Stimulated activated effector memory CD8-positive, alpha-beta T cell treated with anti-CD3 and anti-CD28 coated beads, Interleukin-12 subunit alpha, Interleukin-12 subunit beta, amount 100 ng/mL, for 72 hours (primary cell): Measurements from ENCODE around the gene DOP1A.
A peak's percentile ranks its signal among the peaks of the same experiment; 100 is the strongest.

Source experiments
- ATAC-seq: fragments of 150-1000 bp; cut with Tn5 transposase; 2 replicates; pipeline ENCODE4 v1.10.0; 2021
- DNase-seq, 2 donors: peaks; one replicate each; pipeline ENCODE4 v3.0.0; 2021 to 2022; ENCODE audit warnings: low spot score in 2 of 2
- H3K27ac Mint-ChIP-seq: one replicate; pipeline ENCODE4 v1.8.0; 2022; ENCODE audit warnings: mild to moderate bottlenecking, mixed read lengths
- H3K36me3 Mint-ChIP-seq: one replicate; pipeline ENCODE4 v1.8.0; 2022; ENCODE audit warnings: mild to moderate bottlenecking, mixed read lengths
- H3K4me1 Mint-ChIP-seq: one replicate; pipeline ENCODE4 v1.8.0; 2022; ENCODE audit warnings: mixed read lengths
- H3K4me3 Mint-ChIP-seq: one replicate; pipeline ENCODE4 v1.8.0; 2022; ENCODE audit warnings: mild to moderate bottlenecking, mixed read lengths
- H3K9me3 Mint-ChIP-seq: one replicate; pipeline ENCODE4 v1.8.0; 2022; ENCODE audit warnings: mixed read lengths

Gene DOP1A

DNA sequence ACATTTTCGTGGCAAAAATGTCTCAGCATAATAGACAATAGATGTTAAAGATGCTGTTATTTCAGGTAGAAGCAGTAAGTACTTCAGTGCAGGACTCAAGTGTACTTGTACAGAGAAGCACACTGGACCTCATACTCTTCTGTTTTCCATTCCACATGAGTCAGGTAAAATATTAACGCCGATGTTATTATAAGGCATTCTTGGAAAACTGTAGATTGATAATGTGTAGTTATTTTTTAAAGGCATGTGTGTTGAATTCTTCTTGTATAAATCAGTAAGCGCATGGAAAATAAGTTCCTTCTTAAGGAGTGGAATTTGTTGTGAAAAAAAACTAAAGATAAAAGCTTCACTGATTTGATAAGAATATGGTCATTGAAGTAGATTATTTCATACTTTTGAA lies 45.8 kb downstream of the DOP1A start:
- no peak for DNase-seq
- no peak overlapping the region for H3K4me3 Mint-ChIP-seq
- peaks cover 17% of the 10 kb centered on the region for H3K36me3 Mint-ChIP-seq
- H3K4me1 Mint-ChIP-seq, result no peaks in the 10 kb centered on the region
- no peaks in the 10 kb centered on the region for H3K9me3 Mint-ChIP-seq
- H3K27ac Mint-ChIP-seq, result no peak overlapping the region
- ATAC-seq, result no peak

DNA sequence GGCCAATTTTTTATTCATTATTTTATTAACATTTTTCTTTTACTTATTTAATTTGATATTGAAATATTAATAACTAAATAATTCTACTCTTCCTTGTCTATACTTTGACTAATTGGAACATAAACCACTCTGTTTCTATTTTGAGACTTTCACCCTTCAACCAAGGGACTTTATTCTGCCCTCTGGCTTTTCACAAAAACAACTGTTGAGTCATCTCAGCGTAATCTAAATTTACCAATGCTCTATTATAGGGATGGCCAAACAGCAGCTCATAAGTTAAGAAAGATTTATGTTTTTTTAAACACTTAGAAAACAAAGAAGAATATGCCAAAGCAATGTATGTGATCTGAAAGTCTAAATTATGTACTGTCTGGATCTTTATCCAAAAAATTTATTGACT lies 46.7 kb downstream of the DOP1A start:
- peaks cover 17% of the 10 kb centered on the region for H3K36me3 Mint-ChIP-seq
- H3K4me3 Mint-ChIP-seq, result no peak overlapping the region
- DNase-seq (no peak), ATAC-seq (no peak)
- H3K9me3 Mint-ChIP-seq, result no peaks in the 10 kb centered on the region
- H3K4me1 Mint-ChIP-seq, result no peaks in the 10 kb centered on the region
- H3K27ac Mint-ChIP-seq, result no peak overlapping the region

DNA sequence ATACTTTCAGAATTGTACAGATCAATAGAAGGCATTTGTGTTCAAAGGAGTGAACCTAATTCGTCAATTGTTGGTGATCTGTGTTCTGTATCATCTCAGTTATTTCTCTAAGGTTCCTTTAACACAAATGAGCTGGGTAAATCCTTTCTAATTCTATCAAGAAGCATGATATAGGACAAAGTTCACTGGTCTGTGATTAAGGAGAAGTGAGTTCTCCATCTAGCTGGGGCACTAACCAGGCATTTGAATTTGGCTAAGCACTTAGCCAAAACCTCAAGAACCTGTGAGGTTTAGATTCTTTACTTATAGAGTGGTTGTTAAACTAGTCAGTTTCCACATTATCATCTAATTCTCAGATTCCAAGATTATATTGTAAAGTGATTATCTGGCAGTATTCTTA lies 50.3 kb downstream of the DOP1A start:
- no peak for ATAC-seq
- Mint-ChIP-seq H3K4me3 (no peak overlapping the region), H3K9me3 (no peaks in the 10 kb centered on the region), H3K36me3 (peaks cover 19% of the 10 kb centered on the region), H3K4me1 (no peaks in the 10 kb centered on the region), H3K27ac (no peak overlapping the region)
- no peak for DNase-seq

DNA sequence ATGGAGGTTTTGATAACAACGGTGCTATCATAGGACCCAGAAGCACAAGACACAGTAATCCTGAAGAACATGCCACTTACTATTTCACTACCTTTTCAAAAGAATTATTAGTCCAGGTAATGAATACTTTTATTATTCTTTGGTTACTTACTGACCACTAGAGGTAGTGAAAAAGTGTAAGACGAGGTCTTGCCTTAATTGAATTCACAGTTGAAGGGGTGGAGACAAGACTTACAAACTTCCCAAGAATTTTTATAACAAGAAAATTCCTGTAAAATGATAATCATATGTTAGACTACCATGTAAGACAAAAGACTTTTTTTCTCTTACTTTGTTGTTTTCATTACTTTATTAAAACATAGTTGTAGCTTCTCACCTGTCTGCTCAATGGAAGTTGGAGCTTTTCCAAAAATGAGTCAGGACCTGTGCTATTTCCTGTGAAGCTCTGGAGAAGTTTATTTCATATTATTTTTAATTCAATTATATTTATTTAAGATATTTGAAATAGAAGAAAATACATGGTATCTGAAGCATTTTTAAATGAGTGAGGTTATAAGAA lies 52.4 kb downstream of the DOP1A start:
- H3K36me3 Mint-ChIP-seq, result peaks cover 28% of the 10 kb centered on the region
- no peak for ATAC-seq

DNA sequence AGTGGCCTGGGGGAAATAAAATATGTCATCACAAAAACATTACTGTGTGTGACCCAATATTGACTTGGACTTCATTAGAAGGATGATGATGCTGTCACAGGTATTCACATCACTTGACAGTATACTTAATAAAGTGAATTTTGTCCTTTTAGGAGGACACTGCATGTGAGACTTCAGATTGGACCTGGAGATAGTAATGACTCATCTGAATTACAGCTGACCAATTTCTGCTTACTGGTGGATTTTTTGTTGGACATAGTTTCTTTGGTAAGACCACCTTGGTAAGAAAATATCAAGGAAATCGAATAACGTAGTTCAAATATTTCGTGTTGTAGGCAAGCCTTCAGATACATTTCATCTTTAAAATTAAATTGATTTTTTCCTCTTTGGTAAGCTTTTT lies 57.1 kb downstream of the DOP1A start:
- Mint-ChIP-seq H3K4me1 (no peaks in the 10 kb centered on the region), H3K4me3 (no peak overlapping the region), H3K27ac (no peak overlapping the region), H3K36me3 (peaks cover 63% of the 10 kb centered on the region), H3K9me3 (no peaks in the 10 kb centered on the region)
- no peak for DNase-seq
- ATAC-seq, result no peak

More for the DNA sequence above, 52.4 kb downstream of the DOP1A start:
- Mint-ChIP-seq H3K4me3 (no peak overlapping the region), H3K9me3 (no peaks in the 10 kb centered on the region), H3K4me1 (no peaks in the 10 kb centered on the region), H3K27ac (no peak overlapping the region)
- no peak for DNase-seq

DNA sequence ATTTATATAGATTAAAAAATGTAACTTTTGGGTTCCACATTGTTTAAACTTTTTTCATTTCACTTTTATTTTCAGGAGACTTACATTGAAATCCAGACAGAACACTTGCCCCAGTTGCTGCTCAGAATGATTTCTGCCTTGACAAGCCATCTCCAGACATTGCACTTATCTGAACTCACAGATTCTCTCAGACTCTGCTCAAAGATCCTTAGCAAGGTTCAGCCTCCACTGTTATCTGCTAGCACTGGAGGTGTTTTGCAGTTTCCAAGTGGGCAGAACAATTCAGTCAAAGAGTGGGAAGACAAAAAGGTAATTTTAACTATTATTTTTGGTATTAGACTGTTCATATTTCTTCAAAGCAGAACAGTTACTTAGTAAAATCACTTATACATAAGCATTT lies 58.0 kb downstream of the DOP1A start:
- DNase-seq (no peak), ATAC-seq (no peak)
- no peak overlapping the region for H3K27ac Mint-ChIP-seq
- H3K4me3 Mint-ChIP-seq, result no peak overlapping the region
- H3K4me1 Mint-ChIP-seq, result no peaks in the 10 kb centered on the region
- peaks cover 63% of the 10 kb centered on the region for H3K36me3 Mint-ChIP-seq
- H3K9me3 Mint-ChIP-seq, result no peaks in the 10 kb centered on the region

DNA sequence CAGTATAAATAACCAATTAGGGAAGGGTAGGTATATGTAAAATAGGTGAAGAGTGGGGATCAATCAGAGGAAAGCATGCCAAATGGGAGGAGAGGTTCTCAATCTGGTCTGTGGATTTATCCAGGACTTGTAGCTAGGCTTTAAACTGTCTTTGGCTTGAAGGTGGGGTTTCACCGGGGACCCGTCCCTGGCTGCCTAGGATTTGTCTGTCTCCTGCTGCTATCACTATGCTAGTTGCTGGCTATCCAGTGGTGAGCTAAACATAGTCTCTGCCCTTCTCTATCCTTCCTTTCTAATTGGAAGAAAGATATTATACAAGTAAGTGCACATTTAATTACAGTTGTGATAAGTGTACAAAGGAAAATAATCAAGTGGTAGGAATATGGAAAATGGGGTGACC lies 58.8 kb downstream of the DOP1A start:
- H3K36me3 Mint-ChIP-seq, result peaks cover 63% of the 10 kb centered on the region

DNA sequence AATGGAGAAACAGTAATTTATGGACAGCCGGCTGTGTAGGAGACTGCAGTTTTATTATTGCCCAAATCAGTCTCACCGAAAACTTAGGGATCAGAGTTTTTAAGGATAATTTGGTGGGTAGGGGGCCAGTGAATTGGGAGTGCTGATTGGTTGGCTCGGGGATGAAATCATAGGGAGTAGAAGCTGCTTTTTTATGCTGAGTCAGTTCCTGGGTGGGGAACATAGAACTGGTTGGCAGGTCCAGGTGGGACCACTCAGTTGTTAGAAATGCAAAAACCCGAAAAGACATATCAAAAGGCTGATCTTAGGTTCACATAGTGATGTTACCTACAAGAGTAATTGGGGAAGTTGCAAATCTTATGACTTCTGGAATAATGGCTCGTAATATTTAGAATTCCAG lies 59.3 kb downstream of the DOP1A start:
- DNase-seq (no peak), ATAC-seq (no peak)
- peak overlapping the region; percentile 20 for H3K27ac Mint-ChIP-seq
- no peak overlapping the region for H3K4me3 Mint-ChIP-seq
- H3K36me3 Mint-ChIP-seq, result peaks cover 62% of the 10 kb centered on the region
- no peaks in the 10 kb centered on the region for H3K4me1 Mint-ChIP-seq
- H3K9me3 Mint-ChIP-seq, result no peaks in the 10 kb centered on the region

More for the DNA sequence above, 58.8 kb downstream of the DOP1A start:
- ATAC-seq (no peak), DNase-seq (no peak)
- no peaks in the 10 kb centered on the region for H3K9me3 Mint-ChIP-seq
- no peaks in the 10 kb centered on the region for H3K4me1 Mint-ChIP-seq
- H3K27ac Mint-ChIP-seq, result peak overlapping the region; percentile 20
- H3K4me3 Mint-ChIP-seq, result no peak overlapping the region

DNA sequence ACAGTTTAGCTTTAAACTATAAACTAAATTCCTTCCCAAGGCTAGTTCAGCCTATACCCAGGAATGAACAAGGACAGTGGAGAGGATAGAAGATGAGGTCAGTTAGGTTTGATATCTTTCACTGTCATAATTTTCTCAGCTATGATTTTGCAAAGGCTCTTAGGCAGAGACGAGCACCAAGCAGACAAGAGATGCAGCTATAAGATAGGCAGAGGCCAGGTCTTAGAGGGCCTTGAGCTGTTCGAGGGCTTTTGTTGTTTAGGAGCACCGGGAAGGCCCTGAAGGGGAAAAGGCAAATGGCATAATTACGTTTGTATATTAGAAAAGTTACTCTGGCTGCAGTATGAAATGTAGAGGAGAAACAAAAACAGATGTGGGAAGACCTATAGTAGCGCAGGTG lies 59.8 kb downstream of the DOP1A start:
- DNase-seq, result no peak
- Mint-ChIP-seq H3K4me3 (no peak overlapping the region), H3K36me3 (peaks cover 62% of the 10 kb centered on the region), H3K4me1 (no peaks in the 10 kb centered on the region), H3K9me3 (no peaks in the 10 kb centered on the region), H3K27ac (peak overlapping the region; percentile 20)
- no peak for ATAC-seq

DNA sequence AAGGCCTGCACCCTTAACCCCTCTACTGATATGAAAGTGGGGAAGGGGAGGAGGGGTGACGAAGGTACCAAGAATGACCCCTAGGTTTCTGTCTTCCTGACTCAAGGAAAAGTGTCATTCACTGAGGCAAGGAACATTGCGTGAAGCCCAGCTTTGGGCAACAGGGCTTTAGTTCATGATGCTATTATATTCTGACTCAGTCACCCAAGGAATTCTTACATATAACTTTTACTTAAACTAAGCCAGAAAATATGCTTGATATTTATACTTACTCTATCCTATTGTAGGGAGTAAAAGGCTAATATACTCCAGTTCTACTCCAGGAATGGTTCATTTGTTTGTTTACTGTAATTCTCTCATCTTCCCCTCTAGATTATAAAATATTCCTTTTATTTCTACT lies 60.5 kb downstream of the DOP1A start:
- no peak overlapping the region for H3K27ac Mint-ChIP-seq
- no peak for DNase-seq
- no peaks in the 10 kb centered on the region for H3K4me1 Mint-ChIP-seq
- peaks cover 62% of the 10 kb centered on the region for H3K36me3 Mint-ChIP-seq
- H3K4me3 Mint-ChIP-seq, result no peak overlapping the region
- ATAC-seq, result no peak
- H3K9me3 Mint-ChIP-seq, result no peaks in the 10 kb centered on the region

DNA sequence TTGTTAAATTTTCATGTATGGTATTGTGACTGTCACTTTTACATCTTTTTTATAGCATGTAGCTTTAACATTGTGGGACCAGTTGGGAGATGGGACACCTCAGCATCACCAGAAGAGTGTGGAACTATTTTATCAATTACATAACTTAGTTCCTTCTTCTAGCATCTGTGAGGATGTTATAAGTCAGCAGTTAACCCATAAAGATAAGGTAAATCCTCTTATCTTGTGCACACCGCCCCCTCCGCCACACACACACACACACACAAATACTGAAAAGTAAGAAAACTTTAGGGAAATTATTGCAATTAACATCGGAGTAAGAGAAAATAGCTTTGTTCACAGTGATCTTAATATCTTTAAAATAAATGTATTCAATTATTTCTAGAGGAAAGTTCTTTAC lies 64.7 kb downstream of the DOP1A start:
- H3K36me3 Mint-ChIP-seq, result peaks cover 51% of the 10 kb centered on the region
- no peaks in the 10 kb centered on the region for H3K9me3 Mint-ChIP-seq
- DNase-seq (no peak), ATAC-seq (no peak)
- H3K4me3 Mint-ChIP-seq, result no peak overlapping the region
- no peaks in the 10 kb centered on the region for H3K4me1 Mint-ChIP-seq
- no peak overlapping the region for H3K27ac Mint-ChIP-seq

DNA sequence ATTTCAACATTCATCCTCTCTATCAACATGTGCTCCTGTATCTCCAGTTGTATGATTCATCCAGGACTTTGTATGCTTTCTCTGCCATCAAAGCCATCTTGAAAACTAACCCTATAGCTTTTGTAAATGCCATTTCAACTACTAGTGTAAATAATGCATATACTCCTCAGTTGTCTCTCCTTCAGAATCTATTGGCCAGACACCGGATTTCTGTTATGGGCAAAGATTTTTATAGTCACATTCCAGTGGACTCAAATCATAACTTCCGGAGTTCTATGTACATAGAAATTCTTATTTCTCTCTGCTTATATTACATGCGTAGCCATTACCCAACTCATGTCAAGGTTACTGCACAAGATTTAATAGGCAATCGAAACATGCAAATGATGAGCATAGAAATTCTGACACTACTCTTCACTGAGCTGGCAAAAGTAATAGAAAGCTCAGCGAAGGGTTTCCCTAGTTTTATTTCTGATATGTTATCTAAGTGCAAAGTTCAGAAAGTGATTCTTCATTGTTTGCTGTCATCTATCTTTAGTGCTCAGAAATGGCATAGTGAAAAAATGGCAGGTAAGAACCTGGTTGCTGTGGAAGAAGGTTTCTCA lies 70.7 kb downstream of the DOP1A start:
- H3K4me1 Mint-ChIP-seq, result no peaks in the 10 kb centered on the region
- no peak overlapping the region for H3K4me3 Mint-ChIP-seq
- H3K9me3 Mint-ChIP-seq, result no peaks in the 10 kb centered on the region
- H3K27ac Mint-ChIP-seq, result no peak overlapping the region
- DNase-seq, result no peak
- H3K36me3 Mint-ChIP-seq, result peaks cover 56% of the 10 kb centered on the region
- ATAC-seq, result no peak

DNA sequence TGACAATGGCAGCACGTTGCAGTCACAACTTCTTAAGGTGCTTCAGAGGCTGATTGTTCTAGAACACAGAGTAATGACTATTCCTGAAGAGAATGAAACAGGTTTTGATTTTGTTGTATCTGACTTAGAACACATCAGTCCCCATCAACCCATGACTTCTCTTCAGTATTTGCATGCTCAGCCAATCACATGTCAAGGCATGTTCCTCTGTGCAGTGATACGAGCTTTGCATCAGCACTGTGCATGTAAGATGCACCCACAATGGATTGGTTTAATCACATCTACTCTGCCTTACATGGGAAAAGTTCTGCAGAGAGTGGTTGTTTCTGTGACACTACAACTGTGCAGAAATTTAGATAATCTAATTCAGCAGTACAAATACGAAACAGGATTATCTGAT lies 71.3 kb downstream of the DOP1A start:
- no peaks in the 10 kb centered on the region for H3K4me1 Mint-ChIP-seq
- no peak overlapping the region for H3K4me3 Mint-ChIP-seq
- no peak overlapping the region for H3K27ac Mint-ChIP-seq
- DNase-seq, result no peak
- no peak for ATAC-seq
- peaks cover 61% of the 10 kb centered on the region for H3K36me3 Mint-ChIP-seq
- no peaks in the 10 kb centered on the region for H3K9me3 Mint-ChIP-seq

DNA sequence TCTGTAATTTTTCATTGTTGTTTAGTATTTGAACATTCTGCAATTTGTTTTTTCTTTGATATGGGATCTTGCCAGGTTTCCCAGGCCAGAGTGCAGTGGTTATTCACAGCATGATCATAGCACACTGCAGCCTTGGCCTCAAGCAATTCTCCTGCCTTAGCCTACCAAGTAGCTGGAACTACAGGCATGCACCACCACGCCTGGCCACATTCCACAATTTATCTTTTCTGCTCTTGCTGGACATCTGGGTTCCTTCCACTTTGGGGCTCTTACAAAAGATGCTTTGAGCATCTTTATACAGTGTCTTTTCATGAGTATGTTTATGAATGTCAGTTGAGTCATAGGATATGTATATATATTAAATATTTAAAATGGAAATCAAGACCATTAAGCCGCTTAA lies 83.6 kb downstream of the DOP1A start:
- H3K36me3 Mint-ChIP-seq, result peaks cover 58% of the 10 kb centered on the region
- no peak for ATAC-seq

DNA sequence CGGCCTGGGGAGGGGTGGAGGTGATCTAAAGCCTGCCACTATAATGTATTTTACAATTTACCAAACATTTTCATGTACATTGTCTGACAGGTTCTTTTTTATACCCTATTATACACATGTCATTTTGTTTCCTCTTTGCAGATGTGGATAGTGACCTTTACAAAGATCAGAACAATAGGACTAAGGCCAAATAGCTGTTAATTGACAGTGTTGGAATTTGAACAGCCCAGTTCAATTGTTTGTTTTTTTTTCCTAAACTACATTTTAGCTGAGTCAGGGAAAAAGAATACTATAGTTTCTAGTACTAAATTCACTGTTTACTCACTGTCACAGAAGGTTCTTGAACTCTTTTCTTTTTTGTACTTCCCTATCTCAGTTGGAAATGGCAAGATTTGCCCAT lies 85.4 kb downstream of the DOP1A start:
- Mint-ChIP-seq H3K36me3 (peaks cover 71% of the 10 kb centered on the region), H3K4me1 (no peaks in the 10 kb centered on the region), H3K4me3 (no peak overlapping the region), H3K27ac (no peak overlapping the region), H3K9me3 (no peaks in the 10 kb centered on the region)
- no peak for ATAC-seq
- DNase-seq, result no peak

More for the DNA sequence above, 83.6 kb downstream of the DOP1A start:
- Mint-ChIP-seq H3K4me1 (no peaks in the 10 kb centered on the region), H3K4me3 (no peak overlapping the region), H3K27ac (no peak overlapping the region), H3K9me3 (no peaks in the 10 kb centered on the region)
- DNase-seq, result no peak

DNA sequence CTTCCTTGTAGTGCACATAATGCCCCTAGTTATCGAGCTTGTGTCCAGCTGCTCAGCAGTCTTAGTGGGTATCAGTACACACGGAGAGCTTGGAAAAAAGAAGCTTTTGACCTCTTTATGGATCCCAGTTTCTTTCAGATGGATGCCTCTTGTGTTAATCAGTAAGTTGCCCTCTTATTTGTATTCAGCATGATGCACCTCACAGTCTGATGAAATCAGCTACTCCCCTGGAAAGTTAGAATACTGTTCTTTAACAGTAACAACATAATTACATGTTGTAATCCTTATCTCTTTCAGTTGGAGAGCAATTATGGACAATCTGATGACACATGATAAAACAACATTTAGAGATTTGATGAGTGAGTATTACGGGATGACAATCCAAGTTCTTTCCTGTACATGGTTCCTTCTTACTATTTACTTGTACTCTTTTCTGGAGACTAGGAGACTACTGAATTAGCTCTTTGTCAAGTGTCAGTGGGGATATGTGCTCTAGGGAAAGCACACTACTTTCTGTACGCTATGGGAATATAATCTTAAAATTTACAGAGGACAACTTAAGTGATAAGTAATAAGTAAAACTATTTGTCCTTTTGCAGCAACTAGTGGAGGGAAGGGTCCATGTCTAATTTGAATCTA lies 86.5 kb downstream of the DOP1A start:
- peaks cover 75% of the 10 kb centered on the region for H3K36me3 Mint-ChIP-seq

More for the DNA sequence above, 86.5 kb downstream of the DOP1A start:
- ATAC-seq (no peak), DNase-seq (no peak)
- H3K4me3 Mint-ChIP-seq, result no peak overlapping the region
- no peaks in the 10 kb centered on the region for H3K4me1 Mint-ChIP-seq
- H3K27ac Mint-ChIP-seq, result no peak overlapping the region
- H3K9me3 Mint-ChIP-seq, result no peaks in the 10 kb centered on the region
